H9 (cell line): Measurements from ENCODE around the gene SEMA4C. TPM values are rescaled to one million over a fixed set of nuclear protein-coding genes. Genes with fewer than 3 reads are reported as not detected.

Experiments
- DNase-seq: peaks from one replicate; pipeline ENCODE4 v3.0.0-alpha.2; 2017
- H2AFZ ChIP-seq: one replicate; pipeline ENCODE4 v1.6.1; 2013; ENCODE audit warnings: mild to moderate bottlenecking, low read length, control low read depth, moderate library complexity
- H2AK5ac ChIP-seq: 2 replicates; pipeline ENCODE4 v1.6.1; 2013; ENCODE audit warnings: low read length, control low read depth, mixed read lengths; ENCODE audit not compliant: insufficient read length
- H2BK120ac ChIP-seq: one replicate; pipeline ENCODE4 v1.6.1; 2013; ENCODE audit warnings: low read depth, mild to moderate bottlenecking, low read length, control low read depth, inconsistent platforms; ENCODE audit not compliant: poor library complexity, severe bottlenecking
- H2BK12ac ChIP-seq: 2 replicates; pipeline ENCODE4 v1.6.1; 2013; ENCODE audit warnings: low read length, control low read depth, mixed read lengths, low read depth; ENCODE audit not compliant: insufficient read length
- H2BK15ac ChIP-seq: 2 replicates; pipeline ENCODE4 v1.6.1; 2013; ENCODE audit warnings: low read depth, low read length, control low read depth
- H2BK20ac ChIP-seq: one replicate; pipeline ENCODE4 v1.6.1; 2013; ENCODE audit warnings: low read depth, mild to moderate bottlenecking, low read length, control low read depth, inconsistent platforms; ENCODE audit not compliant: poor library complexity, severe bottlenecking
- H2BK5ac ChIP-seq: 2 replicates; pipeline ENCODE4 v1.6.1; 2013; ENCODE audit warnings: low read length, control low read depth, mixed read lengths; ENCODE audit not compliant: insufficient read length
- H3K14ac ChIP-seq: 2 replicates; pipeline ENCODE4 v1.6.1; 2013; ENCODE audit warnings: low read length, control low read depth; ENCODE audit not compliant: insufficient read depth
- H3K18ac ChIP-seq: 2 replicates; pipeline ENCODE4 v1.6.1; 2013; ENCODE audit warnings: low read depth, mild to moderate bottlenecking, mixed read lengths, low read length, control low read depth; ENCODE audit not compliant: insufficient read length
- H3K23ac ChIP-seq: 2 replicates; pipeline ENCODE4 v1.6.1; 2013; ENCODE audit warnings: low read length, control low read depth, mixed read lengths, low read depth; ENCODE audit not compliant: insufficient read length
- H3K23me2 ChIP-seq: 2 replicates; pipeline ENCODE4 v1.6.1; 2013; ENCODE audit warnings: low read depth, mild to moderate bottlenecking, mixed read lengths, low read length, control low read depth; ENCODE audit not compliant: insufficient read length, poor library complexity, severe bottlenecking
- H3K27ac ChIP-seq: 2 replicates; pipeline ENCODE4 v1.5.1; 2013; ENCODE audit warnings: low read length, control low read depth, mixed read lengths, low read depth; ENCODE audit not compliant: insufficient read length
- H3K27me3 ChIP-seq: 2 replicates; pipeline ENCODE4 v1.6.1; 2013; ENCODE audit warnings: low read length, control low read depth, inconsistent platforms; ENCODE audit not compliant: insufficient read depth
- H3K4ac ChIP-seq: 2 replicates; pipeline ENCODE4 v1.6.1; 2013; ENCODE audit warnings: low read depth, mild to moderate bottlenecking, control low read depth, inconsistent platforms, low read length, moderate library complexity
- H3K4me1 ChIP-seq: 2 replicates; pipeline ENCODE4 v1.6.1; 2013; ENCODE audit warnings: low read length, control low read depth, inconsistent platforms; ENCODE audit not compliant: insufficient read depth
- H3K4me2 ChIP-seq: 2 replicates; pipeline ENCODE4 v1.6.1; 2013; ENCODE audit warnings: low read length, control low read depth, mixed read lengths; ENCODE audit not compliant: insufficient read length, insufficient read depth
- H3K56ac ChIP-seq: 2 replicates; pipeline ENCODE4 v1.6.1; 2013; ENCODE audit warnings: low read depth, mild to moderate bottlenecking, mixed read lengths, low read length, control low read depth; ENCODE audit not compliant: insufficient read length
- H3K79me1 ChIP-seq: 2 replicates; pipeline ENCODE4 v1.6.1; 2013; ENCODE audit warnings: low read depth, mild to moderate bottlenecking, moderate library complexity, low read length, control low read depth, inconsistent platforms; ENCODE audit not compliant: insufficient read depth, poor library complexity, severe bottlenecking
- H3K79me2 ChIP-seq: 2 replicates; pipeline ENCODE4 v1.6.1; 2013; ENCODE audit warnings: low read length, control low read depth, inconsistent platforms; ENCODE audit not compliant: insufficient read depth
- H3K9ac ChIP-seq: 2 replicates; pipeline ENCODE4 v1.6.1; 2013; ENCODE audit warnings: low read length, control low read depth, mixed read lengths; ENCODE audit not compliant: insufficient read length; ENCODE audit errors: extremely low read depth
- H3K9me3 ChIP-seq: one replicate; pipeline ENCODE4 v1.6.1; 2013; ENCODE audit warnings: low read depth, low read length, inconsistent platforms; ENCODE audit not compliant: control insufficient read depth
- H3T11ph ChIP-seq: one replicate; pipeline ENCODE4 v1.6.1; 2013; ENCODE audit warnings: mild to moderate bottlenecking, low read length, control low read depth, inconsistent platforms
- H4K20me1 ChIP-seq: one replicate; pipeline ENCODE4 v1.6.1; 2013; ENCODE audit not compliant: control insufficient read depth, insufficient read length, insufficient read depth
- H4K5ac ChIP-seq: 2 replicates; pipeline ENCODE4 v1.6.1; 2013; ENCODE audit warnings: low read depth, mild to moderate bottlenecking, mixed read lengths, low read length, control low read depth; ENCODE audit not compliant: insufficient read length
- H4K8ac ChIP-seq: replicated peaks from 2 replicates; pipeline ENCODE4 v1.6.1; 2013; ENCODE audit warnings: low read length, control low read depth, mixed read lengths, low read depth; ENCODE audit not compliant: insufficient read length
- H4K91ac ChIP-seq: 2 replicates; pipeline ENCODE4 v1.6.1; 2013; ENCODE audit warnings: low read depth, mild to moderate bottlenecking, moderate library complexity, mixed read lengths, low read length, control low read depth; ENCODE audit not compliant: insufficient read length
- H3K27ac Mint-ChIP-seq, 3 experiments: 2 replicates in 2 of 3; 3 replicates in 1 of 3; pipeline ENCODE4 v1.8.0; 2020 to 2021; ENCODE audit warnings: mixed read lengths in 3 of 3, mild to moderate bottlenecking in 1 of 3, moderate library complexity in 1 of 3
- H3K27me3 Mint-ChIP-seq: 2 replicates; pipeline ENCODE4 v1.8.0; 2021; ENCODE audit warnings: low read depth, mild to moderate bottlenecking, moderate library complexity, mixed read lengths
- H3K36me3 Mint-ChIP-seq, 3 experiments: 2 replicates in 2 of 3; 3 replicates in 1 of 3; pipeline ENCODE4 v1.8.0; 2020 to 2021; ENCODE audit warnings: low read depth in 3 of 3, mixed read lengths in 3 of 3; ENCODE audit not compliant: insufficient read depth in 1 of 3
- H3K4me1 Mint-ChIP-seq, 2 experiments: 2 replicates each; pipeline ENCODE4 v1.8.0; 2020; ENCODE audit warnings: mixed read lengths in 2 of 2
- H3K4me3 Mint-ChIP-seq, 2 experiments: 2 replicates in 1 of 2; 3 replicates in 1 of 2; pipeline ENCODE4 v1.8.0; 2020 to 2021; ENCODE audit warnings: mild to moderate bottlenecking in 2 of 2, mixed read lengths in 2 of 2, moderate library complexity in 1 of 2
- H3K9me3 Mint-ChIP-seq, 2 experiments: 2 replicates in 1 of 2; 3 replicates in 1 of 2; pipeline ENCODE4 v1.8.0; 2020; ENCODE audit warnings: mild to moderate bottlenecking in 2 of 2, mixed read lengths in 2 of 2, moderate library complexity in 1 of 2
- WGBS: extraction: QIAGEN DNeasy Blood & Tissue Kit; methylation state at CpG from one replicate; pipeline ENCODE4 v1.1.7; 2013; ENCODE audit warnings: missing lambda C conversion rate, low lambda C conversion rate, mixed read lengths; ENCODE audit not compliant: insufficient read length; ENCODE audit errors: extremely low coverage; 5-methylcytosine and 5-hydroxymethylcytosine counted together
- total RNA-seq: library from RNA; stranded (reverse); gene quantifications from 2 replicates; pipeline ENCODE4 v1.2.1, GENCODE V29; 2021
- TF ChIP-seq, protein P1 (sequence below): fragments of 200-600 bp; sonication (generic); conservative IDR thresholded peaks from 3 replicates; pipeline ENCODE4 v1.8.0; 2021; ENCODE audit warnings: antibody characterized with exemption, mild to moderate bottlenecking

The SEMA4C gene
- total RNA-seq, 1 experiment from 2014 or later, result 81.6 TPM

DNA sequence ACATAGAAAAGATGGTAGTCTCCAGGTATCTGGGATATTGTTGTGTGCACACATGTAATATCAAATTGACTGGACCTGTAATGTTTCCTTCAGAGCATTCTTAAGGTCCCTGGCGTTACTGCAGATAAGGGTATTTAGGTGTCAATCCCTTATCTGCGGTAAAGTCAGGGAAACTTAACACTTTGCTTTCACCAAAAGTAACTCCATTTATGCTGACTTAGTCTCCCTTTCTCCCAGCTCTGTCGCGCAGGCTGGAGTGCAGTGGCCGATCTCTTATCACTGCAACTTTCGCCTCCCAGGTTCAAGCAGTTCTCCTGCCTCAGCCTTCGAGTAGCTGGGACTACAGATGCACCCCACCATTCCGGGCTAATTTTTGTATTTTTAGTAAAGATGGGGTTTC lies 52.0 kb downstream of the SEMA4C start:
- Mint-ChIP-seq H3K27ac (no peak overlapping the region), H3K9me3 (no peaks in the 10 kb centered on the region; a peak in 1 of 5 replicates), H3K4me1 (peaks cover 46 to 49% of the 10 kb centered on the region in 2 experiments), H3K4me3 (peak overlapping the region; percentile 78 to 88), H3K27me3 (peaks cover 1% of the 10 kb centered on the region; the same call in 1 of the 2 replicates), H3K36me3 (peaks cover 16 to 39% (median 36%) of the 10 kb centered on the region in 3 experiments)
- peaks cover 7% of the 10 kb centered on the region for H3K23me2 ChIP-seq
- no peak overlapping the region for H3K4ac ChIP-seq
- H2BK5ac ChIP-seq, result no peak overlapping the region
- no peak overlapping the region for H2AK5ac ChIP-seq
- H2BK120ac ChIP-seq, result no peak overlapping the region
- H3K9me3 ChIP-seq, result no peaks in the 10 kb centered on the region
- H3T11ph ChIP-seq, result no peak overlapping the region
- peak overlapping the region; percentile 85 for H3K4me2 ChIP-seq
- H4K8ac ChIP-seq, result no peak overlapping the region
- H3K14ac ChIP-seq, result no peak overlapping the region
- H2BK12ac ChIP-seq, result no peak overlapping the region
- no peak overlapping the region for H4K5ac ChIP-seq
- no peaks in the 10 kb centered on the region for H3K27me3 ChIP-seq
- no peak overlapping the region for H2BK20ac ChIP-seq
- peaks cover 2% of the 10 kb centered on the region for H4K20me1 ChIP-seq
- no peak overlapping the region for H3K23ac ChIP-seq
- TF ChIP-seq, protein P1, sequence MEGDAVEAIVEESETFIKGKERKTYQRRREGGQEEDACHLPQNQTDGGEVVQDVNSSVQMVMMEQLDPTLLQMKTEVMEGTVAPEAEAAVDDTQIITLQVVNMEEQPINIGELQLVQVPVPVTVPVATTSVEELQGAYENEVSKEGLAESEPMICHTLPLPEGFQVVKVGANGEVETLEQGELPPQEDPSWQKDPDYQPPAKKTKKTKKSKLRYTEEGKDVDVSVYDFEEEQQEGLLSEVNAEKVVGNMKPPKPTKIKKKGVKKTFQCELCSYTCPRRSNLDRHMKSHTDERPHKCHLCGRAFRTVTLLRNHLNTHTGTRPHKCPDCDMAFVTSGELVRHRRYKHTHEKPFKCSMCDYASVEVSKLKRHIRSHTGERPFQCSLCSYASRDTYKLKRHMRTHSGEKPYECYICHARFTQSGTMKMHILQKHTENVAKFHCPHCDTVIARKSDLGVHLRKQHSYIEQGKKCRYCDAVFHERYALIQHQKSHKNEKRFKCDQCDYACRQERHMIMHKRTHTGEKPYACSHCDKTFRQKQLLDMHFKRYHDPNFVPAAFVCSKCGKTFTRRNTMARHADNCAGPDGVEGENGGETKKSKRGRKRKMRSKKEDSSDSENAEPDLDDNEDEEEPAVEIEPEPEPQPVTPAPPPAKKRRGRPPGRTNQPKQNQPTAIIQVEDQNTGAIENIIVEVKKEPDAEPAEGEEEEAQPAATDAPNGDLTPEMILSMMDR, result no peak
- no peak overlapping the region for H2BK15ac ChIP-seq
- peaks cover 3% of the 10 kb centered on the region; the same call in 1 of the 2 replicates for H3K4me1 ChIP-seq
- DNase-seq, result no peak
- H3K18ac ChIP-seq, result no peak overlapping the region
- no peak overlapping the region for H3K56ac ChIP-seq
- H3K9ac ChIP-seq, result no peak overlapping the region
- no peak overlapping the region for H3K27ac ChIP-seq
- no peak overlapping the region for H4K91ac ChIP-seq
- WGBS, result no CpG with 5 or more reads among the region's 8 CpGs
- H3K79me1 ChIP-seq, result peaks cover 2% of the 10 kb centered on the region
- H2AFZ ChIP-seq, result no peak overlapping the region
- peaks cover 4% of the 10 kb centered on the region; the same call in 1 of the 2 replicates for H3K79me2 ChIP-seq
